HL-60/S4 treated with retinoic acid at 250 ng/mL for 4 days and 3 days (cell line): ENCODE results near the gene MEF2C.

Source experiments
- in situ Hi-C: fragments of 300-500 bp; cut with MboI; formaldehyde crosslinking; loops from 2 replicates; pipeline ENCODE4 v1.7.0; 2022; ENCODE audit warnings: low sequenced_read_pairs

The MEF2C gene

DNA sequence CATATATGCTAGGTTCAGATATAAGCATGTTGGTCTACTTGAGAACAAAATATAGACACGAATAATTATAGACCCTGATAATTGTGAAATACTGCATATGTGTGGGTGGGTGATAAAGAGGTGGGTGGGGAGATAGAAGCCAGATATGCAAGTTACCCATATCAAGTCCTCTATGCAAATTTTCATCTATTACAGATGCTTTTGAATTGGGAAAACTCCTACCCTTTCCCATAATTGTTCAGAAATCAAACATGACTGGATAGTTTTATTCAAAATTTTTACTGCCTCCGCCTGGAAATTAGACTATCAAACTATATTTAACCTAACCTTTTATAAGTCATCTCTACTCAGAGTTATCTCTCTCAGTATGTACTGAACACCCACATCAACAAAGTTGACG lies 157.5 kb downstream of the MEF2C start:
- in situ Hi-C loops = no loop called here

DNA sequence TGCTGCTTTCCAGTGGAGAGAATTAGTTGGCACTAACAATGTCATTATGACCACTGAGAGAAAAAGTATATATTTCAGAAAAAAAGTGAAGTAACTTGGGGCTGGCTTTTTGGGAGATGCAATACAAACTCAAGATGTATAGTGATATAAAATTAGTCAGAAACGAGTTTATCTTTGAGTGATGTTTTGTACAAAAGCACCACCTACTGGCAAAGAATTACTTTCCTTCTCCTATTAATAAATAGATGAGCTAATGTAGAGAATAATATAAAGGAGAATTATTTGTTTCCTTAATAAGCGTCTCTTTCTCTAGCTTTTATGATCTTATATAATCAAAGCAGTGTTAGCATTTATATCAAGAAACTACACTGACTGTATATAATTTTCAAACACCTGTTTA lies 158.8 kb downstream of the MEF2C start:
- in situ Hi-C loops = no loop called here

DNA sequence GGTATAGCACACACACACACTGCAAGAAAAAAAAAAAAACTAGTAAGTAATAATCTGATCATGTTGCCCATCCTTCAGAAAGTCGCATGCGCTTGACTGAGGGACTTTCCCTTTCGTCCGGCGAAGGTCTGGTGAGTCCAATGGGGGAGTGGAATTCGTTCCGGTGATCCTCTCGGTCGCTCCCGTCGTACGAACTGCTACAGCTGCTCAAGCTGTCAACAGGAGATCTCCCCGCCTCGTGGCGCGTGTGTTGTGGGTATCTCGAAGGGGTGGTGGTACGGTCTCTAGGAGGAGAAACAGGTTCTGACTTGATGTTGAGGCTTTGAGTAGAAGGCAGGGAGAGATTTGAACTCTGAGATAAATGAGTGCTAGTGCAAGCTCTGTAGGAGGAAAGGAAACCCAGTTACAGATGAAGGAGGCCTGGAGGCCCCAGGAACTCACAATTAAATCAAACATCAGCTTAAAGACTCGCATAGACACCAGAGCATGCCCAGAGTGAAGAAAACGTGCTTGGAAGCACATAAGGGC lies 160.4 kb downstream of the MEF2C start:
- in situ Hi-C loops = no loop called here

GRCh38 chr5:88719434-88719833 lies 163.6 kb downstream of the MEF2C start:
- in situ Hi-C loops = no loop called here

DNA sequence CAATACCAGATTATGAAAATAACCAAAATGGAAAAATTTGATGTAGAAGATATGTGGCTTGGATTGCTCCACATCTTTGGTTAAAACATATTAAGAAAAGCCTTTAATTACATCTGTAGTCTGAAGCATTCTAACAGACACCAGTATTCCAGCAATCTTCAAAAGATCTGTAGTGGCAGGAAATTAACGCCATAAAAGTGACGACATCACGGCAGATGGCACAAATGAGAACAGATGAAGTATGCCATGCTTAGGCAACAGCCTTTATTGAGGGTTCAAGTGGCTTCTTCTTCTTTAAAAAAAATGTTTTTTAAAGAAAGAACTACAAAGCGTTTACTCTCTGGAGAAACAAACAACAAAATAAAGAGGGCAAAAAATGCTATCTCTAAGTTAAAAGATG lies 164.2 kb downstream of the MEF2C start:
- in situ Hi-C loops = no loop called here

GRCh38 chr5:88716101-88716500 lies 166.9 kb downstream of the MEF2C start:
- in situ Hi-C loops = no loop called here

- in situ Hi-C loops = no loop called here
These were observed 167.5 kb downstream of the MEF2C start for GRCh38 chr5:88715503-88715902.

DNA sequence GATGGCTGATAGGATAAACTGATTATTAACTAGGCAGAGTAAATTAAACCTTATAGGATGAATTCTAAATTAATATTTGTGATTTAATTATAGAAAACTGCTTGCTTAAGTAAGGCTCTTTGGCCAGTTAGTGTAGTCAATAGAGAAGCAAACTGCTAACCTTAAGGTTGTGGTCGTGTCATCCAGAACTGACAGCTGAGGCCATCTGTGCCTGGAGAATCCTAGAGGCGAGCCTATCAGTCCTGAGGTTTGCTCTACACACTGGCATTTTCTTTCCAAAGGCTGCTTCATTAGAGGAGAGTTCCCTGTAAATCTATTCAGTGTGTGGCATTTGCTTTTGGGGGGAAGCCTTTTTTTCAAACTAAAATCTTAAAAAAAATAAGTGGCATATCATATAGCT lies 169.2 kb downstream of the MEF2C start:
- in situ Hi-C loops = no loop called here

DNA sequence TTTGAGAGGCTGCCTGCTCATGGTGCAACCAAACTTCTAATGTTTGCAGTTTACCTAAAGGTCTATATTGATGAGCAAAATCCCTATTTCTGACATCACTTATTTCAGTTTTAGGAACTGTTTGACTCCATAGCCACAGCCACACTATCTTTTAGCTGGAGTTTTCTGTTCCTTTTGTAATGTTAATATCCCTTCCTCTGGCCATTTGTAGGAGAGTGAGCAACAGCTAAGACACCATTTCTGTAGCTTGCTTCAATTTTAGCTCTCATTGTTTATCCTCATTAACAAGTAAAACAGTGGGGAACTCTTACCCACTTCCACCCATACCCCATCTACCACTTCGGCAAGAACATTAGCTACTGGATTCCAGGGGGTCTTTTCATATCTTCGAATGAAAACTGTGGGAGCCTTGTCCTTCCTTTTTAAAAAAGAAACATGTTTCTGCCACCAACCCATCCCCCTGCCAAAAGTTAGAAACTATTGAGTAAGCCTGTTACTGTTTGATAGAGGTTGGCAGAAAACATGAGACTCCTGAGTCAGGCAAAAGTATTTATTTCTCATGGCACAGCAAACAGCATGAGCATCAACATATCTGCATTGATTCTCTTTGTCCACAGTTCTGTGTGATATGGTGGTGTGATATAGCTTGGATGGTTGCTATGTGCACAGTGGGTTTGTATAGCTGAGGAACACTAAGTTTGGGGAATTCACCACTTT lies 174.1 kb downstream of the MEF2C start:
- in situ Hi-C loops = no loop called here

DNA sequence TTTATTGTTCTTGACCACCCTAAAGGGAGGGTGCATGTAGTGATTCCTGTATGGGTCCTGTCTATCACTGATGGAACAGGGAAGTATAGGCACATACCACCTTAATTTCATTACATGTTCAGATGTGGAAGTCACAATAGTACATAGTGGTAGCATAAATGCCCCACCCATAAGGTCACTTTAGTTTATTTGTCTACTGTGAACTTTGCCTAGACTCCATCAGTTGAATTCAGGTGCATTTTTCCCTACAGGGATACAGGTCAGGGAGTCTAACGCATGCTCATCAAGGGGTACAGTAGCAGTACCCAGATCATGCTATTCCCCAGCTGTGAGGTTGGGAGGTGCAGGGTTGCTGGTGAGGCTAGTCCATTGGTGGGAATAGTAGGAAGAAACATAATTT lies 175.0 kb downstream of the MEF2C start:
- in situ Hi-C loops = no loop called here

DNA sequence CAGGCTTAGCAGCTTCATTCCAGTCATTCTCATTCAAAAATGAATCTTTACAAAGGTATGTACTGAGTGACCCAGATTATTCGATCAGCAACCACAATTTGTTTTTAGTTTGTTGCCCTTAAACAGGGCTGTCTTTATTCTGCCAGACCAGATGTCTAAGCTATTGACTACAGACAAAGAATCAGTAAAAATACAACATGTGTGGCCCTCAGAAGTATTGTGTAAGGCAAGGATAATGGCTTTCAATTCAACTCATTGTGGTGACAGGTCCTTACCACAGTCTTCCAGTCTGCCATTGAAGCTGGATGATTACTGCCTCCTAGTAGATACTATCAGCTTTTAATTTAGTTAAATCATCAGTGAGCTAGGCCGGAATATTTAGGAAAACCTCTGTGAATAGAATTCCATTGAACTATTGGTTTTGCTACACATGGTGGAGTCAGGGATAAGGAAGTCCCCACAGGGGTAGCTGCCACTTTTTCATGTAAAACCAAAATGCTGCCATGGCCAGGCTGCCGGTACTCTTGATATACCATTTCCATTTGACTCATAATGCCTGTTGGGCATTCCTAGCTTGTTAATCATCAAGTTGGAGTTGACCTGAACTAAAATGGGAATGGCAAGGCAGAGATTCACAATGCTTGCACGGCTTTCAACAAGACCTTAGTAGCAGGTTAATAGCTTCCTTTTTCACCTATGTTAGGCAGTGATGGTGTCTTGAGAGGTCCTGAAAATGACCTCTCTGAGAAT lies 175.6 kb downstream of the MEF2C start:
- in situ Hi-C loops = no loop called here

- in situ Hi-C loops = no loop called here
These were observed 180.7 kb downstream of the MEF2C start for GRCh38 chr5:88702332-88702731.

GRCh38 chr5:88700121-88700520 lies 182.9 kb downstream of the MEF2C start:
- in situ Hi-C loops = no loop called here

GRCh38 chr5:88698290-88698689 lies 184.7 kb downstream of the MEF2C start:
- in situ Hi-C loops = loop anchor here (25.0 kb wide), 1 partner anchor 911 kb away; no protein-coding TSS in a partner anchor

- in situ Hi-C loops = loop anchor here (25.0 kb wide), 1 partner anchor 909 kb away; no protein-coding TSS in a partner anchor
These were observed 186.5 kb downstream of the MEF2C start for GRCh38 chr5:88696466-88696865.

DNA sequence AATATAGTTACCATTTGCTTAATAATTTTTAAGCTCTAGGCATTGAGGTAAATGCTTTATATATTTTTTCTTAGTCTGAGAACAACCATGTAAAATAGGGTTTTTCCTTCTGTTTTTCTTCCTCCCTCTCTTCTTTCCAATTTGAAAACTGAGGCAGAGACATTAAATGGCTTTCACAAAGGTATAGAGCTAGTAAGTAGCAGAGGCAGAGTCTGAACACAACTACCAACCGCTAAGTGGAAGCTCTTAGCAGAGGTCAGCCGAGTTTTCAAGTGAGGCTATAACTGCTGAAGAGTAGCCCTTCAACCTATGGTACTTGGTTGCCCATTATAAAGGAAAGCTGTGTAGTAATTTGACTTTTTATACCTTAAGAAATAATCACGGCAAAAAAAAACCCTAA lies 187.1 kb downstream of the MEF2C start:
- in situ Hi-C loops = loop anchor here (25.0 kb wide), 1 partner anchor 909 kb away; no protein-coding TSS in a partner anchor

GRCh38 chr5:88695232-88695631 lies 187.8 kb downstream of the MEF2C start:
- in situ Hi-C loops = loop anchor here (25.0 kb wide), 1 partner anchor 908 kb away; no protein-coding TSS in a partner anchor

- in situ Hi-C loops = loop anchor here (25.0 kb wide), 1 partner anchor 907 kb away; no protein-coding TSS in a partner anchor
These were observed 188.8 kb downstream of the MEF2C start for GRCh38 chr5:88694023-88694679.

- in situ Hi-C loops = loop anchor here (25.0 kb wide), 1 partner anchor 906 kb away; no protein-coding TSS in a partner anchor
These were observed 189.7 kb downstream of the MEF2C start for GRCh38 chr5:88693071-88693932.
